Suppressor macrophage (primary cell): Measurements from ENCODE around the gene USF1.
A peak's percentile ranks its signal among the peaks of the same experiment; 100 is the strongest.
"Not testable (repeated sequence)": the region's sequence is repeated elsewhere in the genome, so short reads cannot be mapped to it uniquely, and the experiment has no call there.

Experiments used
- DNase-seq, 4 experiments: peaks; one replicate each; pipeline ENCODE4 v3.0.0-alpha.2; 2020 to 2022

Gene USF1

DNA sequence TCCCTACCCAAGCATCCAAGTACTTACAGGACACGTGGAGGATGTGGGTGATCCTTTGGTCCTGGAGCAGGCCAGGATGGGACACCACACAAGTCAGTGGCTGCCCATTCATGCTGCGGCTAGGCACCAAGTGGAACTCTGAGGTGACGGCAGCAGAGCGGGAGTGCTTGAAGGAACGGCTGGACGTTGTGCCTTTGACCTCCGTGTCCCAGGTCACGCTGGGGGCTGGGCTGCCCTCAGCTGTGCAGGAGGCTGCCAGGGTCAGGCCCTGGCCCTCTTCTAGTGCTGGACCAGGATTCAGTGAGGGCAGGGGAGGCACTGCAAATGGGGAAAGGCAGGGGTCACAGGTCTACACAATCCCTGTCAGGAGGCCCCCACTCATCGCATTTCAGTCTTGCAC is 31.6 kb upstream of the USF1 start:
- no peak for DNase-seq

DNA sequence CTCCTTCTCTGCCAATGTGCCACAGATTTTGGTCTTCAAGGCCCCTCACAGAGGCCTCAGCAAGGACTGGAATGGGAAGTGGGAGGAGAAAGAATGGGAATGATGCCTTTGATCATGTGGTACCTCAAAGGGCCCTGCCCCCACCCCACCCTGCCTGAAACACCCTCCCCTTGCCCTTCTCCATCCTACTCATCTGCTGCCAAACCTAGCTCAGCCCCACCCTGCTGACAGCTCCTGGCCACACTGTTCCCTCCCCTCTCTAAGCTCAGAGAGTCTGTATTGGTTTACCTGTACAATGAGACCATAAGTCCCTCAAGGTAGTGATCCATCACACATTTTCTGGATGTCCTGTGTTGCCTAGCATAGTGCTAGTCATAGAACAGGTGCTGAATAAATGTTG is 30.6 kb upstream of the USF1 start:
- no peak for DNase-seq

DNA sequence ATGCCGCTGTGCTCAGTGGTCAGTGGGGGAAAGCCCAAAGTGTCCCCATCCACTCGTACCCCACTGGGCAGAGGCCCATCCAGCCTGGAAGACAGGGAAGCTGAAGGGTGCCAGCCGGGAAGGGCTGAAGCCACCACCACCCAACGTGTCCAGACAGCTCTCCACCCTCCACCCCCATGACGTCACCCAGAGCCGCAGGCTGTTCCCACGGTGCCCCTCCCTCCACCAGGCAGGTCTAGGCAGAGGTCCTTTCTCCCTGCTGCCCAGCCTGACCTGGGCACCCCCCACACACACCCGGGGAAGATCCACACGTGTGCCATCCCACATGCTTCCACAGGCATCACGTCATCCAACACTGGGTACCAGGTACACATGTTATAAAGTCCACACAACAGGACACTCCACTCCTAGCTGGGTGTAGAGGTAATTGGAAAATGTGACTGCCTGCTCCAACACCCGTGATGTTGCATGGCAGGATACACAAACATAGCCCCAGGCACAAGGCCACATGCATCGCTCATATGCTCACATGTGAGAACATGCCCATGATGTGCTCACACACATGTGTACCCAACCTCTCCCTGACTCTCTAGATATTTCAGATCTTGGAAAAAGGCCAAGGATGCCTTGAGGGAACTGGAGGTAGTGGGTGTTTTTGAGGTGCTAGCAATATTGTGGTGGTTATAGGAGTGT is 29.0 kb upstream of the USF1 start:
- no peak for DNase-seq

DNA sequence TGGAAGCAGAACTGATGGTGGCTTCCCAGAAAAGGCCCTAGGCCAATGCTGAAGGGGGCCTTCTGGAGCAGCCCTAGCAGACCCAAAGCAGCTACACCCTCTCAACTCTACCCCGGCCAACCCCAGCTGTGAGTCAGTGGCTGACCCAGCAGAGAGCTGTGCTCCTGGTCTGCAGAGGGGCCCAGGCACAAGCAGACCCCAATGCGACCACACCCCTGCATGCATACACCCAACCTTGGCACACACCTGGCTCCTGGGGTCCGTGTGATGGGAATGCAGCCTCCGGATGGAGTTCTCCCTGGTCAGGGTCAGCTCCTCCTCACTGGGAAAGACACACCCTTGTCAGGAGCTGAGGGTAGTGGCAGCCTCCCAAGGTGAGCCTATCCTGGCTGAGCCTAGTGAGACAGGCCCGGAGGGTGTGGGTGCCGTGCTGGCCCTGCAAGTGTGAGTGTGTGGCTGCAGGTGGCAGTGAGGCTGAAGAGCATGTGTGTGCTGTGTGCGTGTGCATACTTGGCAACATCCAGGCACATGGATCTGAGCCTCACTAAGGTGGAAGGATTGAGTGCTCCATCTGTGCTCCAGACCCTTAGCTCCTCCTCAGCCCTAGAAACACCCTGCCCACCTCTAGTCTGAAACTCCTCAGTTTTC is 27.8 kb upstream of the USF1 start:
- DNase-seq = no peak

DNA sequence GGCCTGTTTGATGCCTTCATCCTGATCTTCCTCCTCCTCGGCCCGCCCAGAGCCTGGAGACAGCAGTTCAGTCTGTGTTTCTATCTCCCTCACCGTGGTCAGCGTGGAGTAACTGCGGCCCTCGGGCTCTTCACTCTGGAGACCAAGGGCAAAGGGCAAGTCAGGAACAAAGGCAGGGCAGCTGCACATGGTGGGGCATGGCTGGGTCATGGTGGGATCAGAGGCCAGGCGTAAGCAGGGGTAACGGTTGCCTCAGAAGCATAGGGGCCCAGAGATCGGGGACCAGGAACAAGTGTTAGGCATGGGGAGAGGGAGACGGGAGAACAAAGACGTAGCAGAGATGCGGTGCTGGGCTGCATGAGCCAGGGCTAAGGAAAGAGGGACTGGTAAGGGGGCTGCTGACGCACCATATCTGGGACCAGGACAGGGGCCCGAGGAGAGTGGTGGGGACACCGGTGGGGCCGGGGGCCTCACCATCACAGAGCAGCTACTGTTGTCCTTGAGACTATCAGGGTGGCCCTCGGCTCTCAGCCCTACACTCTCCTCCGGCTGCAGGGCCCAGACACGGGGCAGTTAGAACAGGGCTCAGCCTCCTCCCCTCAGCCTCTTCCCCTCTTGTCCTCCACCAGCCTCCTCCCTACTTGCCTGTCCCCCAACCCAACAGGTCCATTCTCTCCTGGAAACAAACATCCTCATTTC is 27.1 kb upstream of the USF1 start:
- DNase-seq = no peak

DNA sequence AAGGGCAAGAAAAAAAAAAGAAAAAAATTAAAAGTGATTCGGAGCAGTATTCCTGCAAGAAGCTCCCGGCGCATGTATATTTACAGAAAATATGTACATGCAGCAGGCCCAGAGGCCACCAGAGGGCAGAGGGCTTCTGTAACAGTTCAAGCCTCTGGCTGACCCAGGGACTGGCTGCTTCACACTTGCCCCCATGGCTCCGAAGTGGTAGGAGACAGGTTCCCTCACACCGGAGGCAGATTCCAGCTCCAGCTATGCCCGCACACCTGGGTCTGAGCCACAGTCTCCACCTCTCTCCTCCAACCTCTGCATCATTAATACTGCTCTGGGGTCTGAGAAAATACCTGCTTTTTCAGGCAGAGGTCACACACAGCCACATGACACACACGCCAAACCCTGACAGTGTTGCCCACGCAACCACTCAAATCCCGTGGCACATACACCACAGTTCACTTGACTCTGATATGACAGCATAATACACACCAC is 26.2 kb upstream of the USF1 start:
- DNase-seq = peak; percentile 83 to 90 (median 86)

DNA sequence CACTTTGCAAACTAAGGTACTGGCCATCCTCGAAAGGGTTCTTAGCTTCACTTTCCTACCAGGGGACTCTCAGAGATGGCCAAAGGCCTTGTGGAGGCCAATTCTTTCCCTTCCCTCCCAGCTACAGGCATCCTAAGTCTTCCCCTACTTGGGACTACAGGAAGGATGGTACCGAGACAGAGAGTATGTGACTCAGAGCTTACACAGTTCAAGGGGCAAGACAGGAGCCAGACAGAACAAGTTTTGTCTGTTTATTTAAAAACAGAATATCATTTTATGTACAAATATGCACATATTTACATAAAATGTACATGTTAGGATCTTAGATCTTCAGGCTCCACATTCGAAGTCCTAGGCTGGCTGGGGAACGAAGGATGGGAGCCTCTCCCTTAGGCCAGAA is 25.0 kb upstream of the USF1 start:
- no peak for DNase-seq

DNA sequence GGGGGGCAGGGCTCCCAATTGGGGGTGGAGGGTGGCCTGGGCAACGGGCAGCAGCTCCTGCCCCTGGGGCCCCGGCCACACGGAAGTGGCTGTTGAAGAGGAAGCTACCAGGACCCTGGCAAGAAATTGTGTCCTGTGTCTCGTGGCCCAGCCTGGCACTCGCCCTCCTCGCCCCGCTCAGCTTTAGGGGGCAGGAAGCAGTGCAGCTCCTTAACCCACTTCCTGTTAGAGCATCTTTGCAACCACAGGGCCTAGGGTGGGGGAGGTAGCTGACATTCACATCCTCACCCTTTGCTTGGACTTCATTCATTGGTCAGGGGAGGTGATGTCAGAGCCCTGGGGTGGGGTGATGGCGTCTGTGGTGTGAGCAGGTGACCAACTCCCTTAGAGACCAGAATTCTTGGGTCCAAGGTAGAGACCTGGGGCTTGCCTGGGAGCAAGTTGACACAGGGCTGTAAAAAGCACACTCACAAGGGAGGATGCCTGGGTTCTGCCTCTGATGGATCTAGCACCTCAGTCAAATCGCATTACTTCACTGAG is 24.0 kb upstream of the USF1 start, which contains the start of gene ARHGAP30:
TSS of gene ARHGAP30 (minus strand) at position 161 of the 540 bp plus-strand sequence. CDS start 267 bp downstream, outside the sequence.
- DNase-seq = peak; percentile 93 to 97 (median 96)

DNA sequence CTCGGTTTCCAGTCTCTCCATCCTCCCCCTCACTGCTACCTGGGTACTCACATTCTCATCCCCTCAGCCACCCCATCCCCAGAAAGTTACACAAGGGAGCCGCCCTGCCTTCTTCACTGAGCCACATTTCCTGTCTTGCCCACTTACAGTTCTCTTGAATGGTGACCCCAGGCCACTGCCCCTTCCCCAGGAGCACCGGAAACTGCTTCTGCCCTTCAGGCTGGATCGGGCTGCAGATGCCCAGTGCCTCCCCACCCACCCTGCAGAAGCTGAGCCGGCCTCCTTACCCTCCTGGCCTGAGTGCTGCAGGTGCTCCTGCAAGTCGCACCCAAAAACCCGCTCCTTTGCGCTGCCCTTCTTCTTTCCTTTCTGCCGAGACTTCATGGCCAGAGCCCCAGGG is 23.5 kb upstream of the USF1 start:
- no peak for DNase-seq

DNA sequence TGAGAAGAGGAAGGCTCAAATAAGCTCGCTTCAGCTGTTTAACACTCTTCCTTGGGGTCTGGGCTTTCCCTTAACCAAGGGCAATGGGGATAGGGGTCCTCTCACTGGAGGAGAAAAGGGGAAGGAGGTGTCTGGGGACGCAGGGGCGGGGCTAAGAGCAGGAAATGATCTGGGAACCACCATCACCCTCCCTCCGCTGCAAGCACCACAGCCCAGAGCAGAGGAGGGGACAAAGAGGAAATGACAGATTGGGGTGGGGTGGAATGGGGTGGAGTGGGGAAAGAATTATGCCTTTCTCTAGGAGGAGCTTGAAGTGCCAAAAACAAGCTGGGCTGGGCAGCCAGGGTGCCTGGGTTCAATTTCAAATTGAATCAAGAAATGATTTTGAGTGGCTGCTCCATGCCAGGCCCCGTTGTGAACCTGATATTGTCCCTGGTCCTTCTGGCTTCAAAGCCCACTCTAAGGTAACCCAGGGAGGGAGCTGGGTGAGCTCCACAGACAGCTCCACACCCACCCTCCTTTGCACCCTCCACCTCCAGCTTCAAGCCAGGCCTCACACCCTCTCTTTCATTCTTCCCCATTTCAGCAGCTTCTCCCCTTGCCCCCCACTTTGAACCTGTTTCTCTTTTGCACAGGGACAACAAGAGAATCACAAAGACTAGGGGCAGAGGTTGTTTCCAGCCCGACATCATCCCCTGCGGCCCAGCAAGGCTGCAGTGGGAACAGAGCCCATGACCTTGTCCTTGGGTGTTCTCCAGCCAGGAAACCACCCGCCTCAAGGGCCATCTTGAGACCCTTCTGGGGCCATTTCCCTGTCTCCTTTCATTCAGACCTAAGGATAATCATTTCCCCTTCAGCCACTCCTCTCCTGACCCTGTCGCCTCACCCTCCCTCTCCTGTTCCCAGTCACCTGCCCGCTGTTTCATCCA is 22.8 kb upstream of the USF1 start:
- peak; percentile 90 to 95 (median 94) for DNase-seq

DNA sequence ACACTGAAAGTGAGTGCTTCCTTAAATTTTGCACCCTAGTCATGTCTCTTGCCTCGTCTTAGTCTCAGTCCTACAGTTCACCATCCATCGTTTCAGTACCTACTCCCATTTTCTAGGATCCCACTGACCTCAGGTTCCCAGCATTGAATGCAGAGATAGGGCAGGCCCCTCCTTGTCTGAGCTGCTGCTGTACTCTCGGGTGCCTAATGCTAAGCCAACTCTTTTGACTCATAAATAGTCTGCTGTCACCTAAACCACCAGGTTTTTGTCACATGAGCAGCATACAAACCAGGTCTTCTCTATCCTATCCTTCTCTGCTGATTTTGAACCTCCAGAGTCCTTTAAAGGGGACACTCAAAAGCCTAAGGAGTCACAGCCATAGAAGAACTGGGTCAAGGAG is 20.9 kb upstream of the USF1 start:
- no peak for DNase-seq

DNA sequence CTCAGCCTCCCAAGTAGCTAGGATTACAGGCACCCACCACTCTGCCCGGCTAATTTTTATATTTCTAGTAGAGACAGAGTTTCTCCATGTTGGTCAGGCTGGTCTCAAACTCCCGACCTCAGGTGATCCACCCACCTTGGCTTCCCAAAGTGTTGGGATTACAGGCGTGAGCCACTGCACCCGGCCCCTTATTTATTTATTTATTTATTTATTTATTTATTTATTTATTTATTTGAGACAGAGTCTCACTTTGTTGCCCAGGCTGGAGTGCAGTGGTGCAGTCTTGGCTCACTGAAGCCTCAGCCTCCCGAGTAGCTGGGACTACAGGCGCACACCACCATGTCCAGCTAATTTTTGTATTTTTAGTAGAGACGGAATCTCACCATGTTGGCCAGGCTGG is 19.9 kb upstream of the USF1 start:
- DNase-seq = not testable (repeated sequence)

DNA sequence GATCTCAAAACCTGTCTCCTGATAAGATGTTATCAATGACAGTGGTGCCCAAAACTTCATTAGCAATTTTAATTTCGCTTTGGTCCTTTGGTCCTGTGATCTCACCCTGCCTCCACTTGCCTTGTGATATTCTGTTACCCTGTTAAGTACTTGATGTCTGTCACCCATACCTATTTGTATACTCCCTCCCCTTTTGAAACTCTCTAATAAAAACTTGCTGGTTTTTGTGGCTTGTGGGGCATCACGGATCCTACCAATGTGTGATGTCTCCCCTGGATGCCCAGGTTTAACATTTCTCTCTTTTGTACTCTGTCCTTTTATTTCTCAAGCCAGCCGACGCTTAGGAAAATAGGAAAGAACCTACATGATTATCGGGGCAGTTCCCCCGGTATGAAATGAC is 18.2 kb upstream of the USF1 start:
- not testable (repeated sequence) for DNase-seq

DNA sequence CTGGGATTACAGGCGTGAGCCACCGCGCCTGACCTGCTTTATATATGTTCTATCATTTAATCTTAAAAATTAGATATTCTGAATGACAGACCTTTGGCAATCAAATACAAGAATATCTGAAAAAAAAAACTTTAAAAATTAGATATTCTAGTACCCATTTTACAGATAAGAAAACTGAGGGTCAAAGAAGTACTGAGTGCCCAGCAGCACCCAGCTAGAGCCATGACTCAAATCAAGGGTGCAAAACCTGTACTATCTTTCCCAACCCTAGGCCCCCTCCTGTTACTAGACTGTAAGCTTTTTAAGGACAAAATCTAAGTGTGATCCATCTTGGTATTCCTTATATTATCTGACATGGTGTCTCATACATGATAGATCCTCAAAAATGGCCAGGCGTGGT is 15.6 kb upstream of the USF1 start:
- DNase-seq = no peak

DNA sequence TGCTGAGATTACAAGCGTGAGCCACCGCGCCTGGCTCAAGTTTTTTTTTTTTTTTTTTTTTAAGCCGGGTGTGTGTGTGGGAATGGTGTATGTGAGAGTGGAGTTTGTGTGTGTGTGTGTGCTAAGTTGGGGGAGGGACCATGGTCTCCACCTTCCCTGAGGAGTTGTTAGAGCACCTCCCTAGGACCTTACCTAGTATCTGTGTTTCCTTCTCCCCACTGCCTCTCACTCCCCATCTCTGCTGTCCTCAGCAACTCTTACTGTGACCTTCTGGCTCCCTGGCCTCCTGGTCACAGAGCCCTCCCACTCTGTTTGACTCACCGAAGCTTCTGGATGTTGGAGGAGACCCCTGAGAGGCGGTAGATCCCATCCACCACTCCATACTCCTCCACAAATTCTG is 13.5 kb upstream of the USF1 start:
- DNase-seq = no peak

DNA sequence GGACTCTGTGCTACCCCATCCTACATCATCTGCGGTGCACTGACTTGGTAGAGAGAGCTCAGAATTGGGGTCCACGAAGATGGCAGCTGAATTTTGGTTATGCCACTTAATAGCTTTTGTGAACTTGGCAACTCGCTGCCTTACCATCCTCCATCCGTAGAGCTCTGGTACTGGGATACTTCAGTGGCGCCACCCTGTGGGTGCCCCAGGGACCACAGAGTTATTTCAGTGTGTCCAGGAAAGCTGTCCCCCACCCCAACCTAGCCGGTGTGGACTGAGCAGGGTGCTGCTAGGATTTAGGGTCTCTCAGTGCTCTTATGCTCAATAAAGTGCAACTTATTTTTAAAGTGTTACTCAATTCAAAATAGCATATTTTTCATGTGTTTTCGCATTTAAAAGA is 9.0 kb upstream of the USF1 start:
- peak in 1 of 4 experiments; percentile 24 for DNase-seq

DNA sequence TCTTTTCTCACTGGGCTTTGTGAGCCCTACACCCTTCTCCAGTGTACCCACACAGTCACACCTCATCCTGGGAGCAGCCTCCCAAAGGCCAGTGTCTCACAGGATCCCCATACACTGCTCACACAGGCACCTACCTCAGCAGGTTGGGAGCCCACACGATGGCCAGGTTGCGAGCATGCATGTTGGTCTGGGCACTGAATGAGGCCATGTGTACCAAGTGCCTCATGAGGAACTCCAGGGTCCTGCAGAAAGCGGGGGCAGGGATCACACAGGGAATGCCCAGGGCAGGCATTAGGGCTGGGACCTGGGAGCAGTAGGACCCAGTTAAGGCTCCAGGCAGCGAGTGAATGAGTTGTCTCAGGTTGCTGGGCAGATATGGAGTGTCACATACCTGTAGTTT is 8.5 kb upstream of the USF1 start:
- no peak for DNase-seq

DNA sequence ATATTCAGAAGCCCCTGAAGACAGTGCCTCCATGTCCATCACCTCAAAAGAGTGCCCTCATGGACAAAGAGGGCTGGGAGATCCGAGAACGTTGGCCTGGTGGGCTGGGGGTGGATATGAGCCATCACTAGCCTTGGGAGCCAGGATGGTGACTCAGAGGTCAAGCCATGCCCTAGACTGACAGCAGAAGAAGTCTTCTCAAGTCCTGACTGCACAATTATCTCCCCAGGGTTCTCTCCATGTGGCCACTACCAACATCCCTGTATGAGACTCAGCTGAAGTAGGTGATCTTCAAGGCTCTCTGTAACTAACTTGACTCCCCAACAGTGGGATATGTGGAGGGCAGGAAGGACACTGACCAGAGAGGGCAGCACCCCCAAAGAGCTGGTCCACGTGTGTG is 7.1 kb upstream of the USF1 start:
- DNase-seq = peak in 1 of 4 experiments; percentile 25

DNA sequence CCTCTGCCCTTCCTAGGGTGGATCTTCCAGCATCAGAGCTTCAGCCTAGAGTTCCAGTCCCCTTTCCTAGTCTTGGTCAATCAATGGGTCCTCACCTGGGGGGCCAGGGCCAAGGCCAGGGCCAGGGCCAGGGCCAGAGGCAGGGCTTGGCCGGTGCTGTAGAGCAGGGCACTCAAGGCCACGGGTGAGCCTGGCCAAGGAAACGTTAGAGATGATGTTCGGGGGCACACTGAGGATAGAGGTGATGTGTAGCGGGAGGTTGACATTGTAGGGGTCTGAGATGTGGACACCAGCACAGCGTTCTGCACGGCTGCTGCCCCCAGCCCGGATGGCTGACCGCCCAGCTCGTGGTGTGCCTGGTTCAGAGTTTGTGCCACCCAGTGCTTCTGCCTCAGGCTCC is 5.4 kb upstream of the USF1 start:
- DNase-seq = no peak

DNA sequence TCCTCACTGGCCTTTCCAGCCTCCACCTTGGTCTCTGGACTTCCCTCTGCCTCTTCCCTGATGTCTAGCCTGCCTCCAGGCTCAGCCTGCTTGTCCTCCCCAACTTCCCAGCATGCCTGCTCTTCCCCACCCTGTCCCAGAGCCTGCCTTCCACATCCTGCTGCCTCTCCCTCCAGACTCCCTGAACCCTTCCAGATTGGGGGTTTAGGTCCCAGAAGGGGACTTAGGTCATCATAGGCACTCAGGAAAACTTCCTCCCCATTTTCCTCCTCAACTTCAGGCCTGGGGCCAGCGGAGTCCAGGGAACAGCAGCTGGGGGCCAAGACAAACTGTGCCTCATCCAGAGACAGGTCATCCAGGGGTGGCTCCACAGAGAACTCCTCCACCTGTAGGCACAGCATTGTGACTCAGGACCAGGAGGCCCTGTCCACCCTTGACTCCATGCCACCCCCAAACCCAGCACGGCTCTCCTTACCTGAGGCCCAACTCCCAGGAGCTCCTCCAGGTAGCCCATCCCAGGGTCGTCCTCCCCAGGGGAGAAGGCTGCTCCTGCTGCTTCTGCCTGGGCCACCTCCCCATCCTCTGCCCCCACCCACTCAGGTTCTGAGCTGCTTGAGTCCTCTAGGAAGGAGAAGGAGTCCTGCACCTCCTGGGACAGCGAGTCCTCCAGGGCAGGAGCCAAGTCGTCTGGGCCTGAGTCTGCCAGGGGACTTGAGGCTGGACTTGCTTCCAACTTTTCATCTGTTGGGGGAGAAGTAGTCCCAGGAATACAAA is 3.4 kb upstream of the USF1 start:
- DNase-seq = no peak
